ENCODE results near the gene ALX4.

ALX4 gene

DNA sequence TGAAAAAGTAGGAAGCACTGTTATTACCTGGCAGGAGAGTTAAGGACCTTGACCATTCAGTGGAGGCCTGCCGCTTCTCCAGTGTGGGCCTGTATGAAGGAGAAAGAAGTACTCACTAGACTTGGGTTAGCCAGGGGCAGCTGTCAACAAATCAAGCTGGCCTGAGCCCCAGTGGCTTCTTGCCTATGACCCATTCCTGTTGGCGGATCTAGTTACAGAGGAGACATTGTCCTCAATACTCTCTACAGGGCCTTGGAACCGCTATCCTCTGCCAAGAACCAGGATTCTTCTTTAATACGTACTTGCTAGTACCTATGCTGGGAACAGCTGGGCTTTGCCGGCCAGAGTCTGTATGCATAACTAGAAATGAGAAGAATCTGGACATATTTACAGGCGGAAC lies 68.1 kb downstream of the ALX4 start:
- no peak for DNase-seq

GRCh38 chr11:44237156-44237555 lies 72.8 kb downstream of the ALX4 start:
- DNase-seq = no peak

DNA sequence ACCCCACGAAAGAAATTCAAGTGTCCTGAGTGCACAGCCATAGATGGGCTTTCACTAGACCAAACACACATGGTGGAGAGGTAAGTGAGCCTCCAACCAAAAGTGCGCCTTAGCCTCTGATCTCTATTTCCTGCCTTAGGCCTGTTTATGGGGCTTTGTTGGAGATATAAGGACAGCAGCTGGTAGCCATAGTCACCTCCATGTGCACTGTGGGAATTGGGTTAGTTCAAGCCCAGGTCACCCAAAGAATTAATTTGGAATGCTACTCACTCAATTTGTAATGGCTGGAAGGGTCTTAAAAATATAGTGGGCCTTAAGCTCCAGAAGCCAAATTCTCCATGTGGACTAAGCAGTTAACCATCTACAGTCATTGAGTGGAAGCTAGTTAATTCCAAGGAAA lies 73.6 kb downstream of the ALX4 start:
- DNase-seq = no peak

DNA sequence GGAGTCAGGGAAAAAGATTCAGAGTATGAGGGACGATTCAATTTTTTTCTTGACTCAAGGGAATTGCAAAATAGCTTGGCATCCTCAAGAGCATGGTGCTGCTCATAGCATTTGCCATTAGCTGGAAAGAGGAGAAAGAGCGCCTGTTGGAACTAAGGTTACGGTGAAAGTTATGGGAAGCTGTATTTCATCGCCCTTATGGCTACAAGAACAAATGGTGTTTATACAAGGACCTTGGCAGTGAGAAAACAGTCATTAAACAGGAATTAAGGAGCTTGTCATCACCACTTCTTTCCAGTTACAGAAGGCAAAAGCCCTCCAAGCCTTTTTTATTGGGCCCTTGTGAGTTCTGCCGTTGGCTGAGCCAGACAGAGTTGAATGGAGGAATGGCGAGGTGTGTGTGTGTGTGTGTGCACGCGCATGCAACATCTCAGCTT lies 74.2 kb downstream of the ALX4 start:
- DNase-seq = no peak

- DNase-seq = no peak
Observed at GRCh38 chr11:44229624-44230023, 80.3 kb downstream of the ALX4 start.

DNA sequence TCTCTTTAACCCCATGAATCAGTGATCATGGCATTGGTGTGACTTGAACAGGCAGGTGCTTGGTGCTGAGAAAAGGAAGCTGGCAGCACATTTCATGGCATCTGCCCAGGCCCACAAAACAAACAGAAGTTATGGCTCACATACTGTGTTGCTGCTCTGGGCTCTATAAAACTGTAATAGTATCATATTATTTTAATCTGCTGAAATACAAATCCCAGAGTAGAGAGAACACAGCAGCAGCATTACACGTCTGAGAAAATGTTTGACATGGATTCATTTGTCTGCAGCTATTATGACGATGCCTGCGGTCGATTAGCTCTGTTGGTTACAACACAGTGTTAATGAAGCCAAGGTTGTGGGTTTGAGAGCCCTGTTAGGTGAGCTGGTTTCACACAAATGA lies 80.8 kb downstream of the ALX4 start:
- DNase-seq = no peak

DNA sequence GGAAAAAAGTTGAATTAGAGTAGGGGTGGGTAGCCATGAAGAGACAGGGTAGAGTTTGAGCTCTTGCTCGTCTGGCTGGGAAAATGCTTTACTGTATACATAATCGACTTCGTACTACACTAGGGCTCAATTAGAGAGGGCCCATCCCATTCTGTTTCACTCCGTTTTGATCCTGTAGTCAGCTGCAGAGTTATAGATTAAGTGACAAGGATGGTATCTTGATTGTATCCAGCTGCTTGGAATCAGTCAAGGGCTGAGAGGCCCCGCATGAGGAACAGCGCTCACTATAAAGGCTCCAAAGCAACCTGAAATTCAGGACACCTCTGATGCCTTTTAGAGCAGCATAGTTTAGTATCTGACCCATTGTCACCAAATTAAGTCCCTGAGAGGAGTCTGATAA lies 81.6 kb downstream of the ALX4 start:
- no peak for DNase-seq

GRCh38 chr11:44226945-44227344 lies 83.0 kb downstream of the ALX4 start:
- DNase-seq = no peak

GRCh38 chr11:44226490-44226889 lies 83.4 kb downstream of the ALX4 start:
- DNase-seq = no peak

- DNase-seq = no peak
Observed at GRCh38 chr11:44224867-44225501, 85.0 kb downstream of the ALX4 start.

DNA sequence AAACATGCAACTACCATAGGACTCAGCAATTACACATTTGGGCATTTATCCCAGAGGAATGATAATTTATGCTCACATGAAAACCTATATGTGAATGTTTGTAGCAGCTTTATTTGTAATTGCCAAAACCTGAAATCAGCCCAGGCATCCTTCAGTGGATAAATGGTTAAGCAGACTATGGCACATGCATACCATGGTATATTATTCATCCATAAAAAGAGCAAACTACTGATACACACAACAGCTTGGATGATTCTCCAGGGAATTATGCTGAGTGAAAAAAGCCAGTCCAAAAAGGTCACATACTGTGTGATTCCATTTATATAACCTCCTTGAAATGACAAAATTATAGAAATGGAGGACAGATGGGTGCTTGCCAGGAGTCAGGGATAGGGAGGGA lies 86.7 kb downstream of the ALX4 start:
- no peak for DNase-seq

GRCh38 chr11:44221992-44222391 lies 87.9 kb downstream of the ALX4 start:
- no peak for DNase-seq

DNA sequence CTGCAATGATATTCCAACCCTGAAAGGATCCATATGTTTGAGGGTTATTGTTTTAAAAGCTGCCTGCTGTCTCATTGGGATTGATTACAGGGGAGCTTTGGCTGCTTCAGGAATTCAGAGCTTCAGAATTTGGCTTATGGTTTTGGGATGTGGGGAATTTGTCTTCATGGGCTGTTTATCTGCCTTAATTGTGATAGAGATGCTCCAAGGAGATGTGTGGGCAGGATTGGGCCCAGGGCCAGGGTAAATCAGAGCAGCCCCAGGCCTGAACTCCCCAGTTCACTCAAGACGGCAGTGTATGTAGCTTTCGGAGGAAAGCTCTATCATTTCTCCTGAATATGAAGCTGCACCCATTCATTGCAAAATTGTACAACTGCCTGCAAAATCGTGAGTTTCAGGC lies 88.5 kb downstream of the ALX4 start:
- DNase-seq = no peak

DNA sequence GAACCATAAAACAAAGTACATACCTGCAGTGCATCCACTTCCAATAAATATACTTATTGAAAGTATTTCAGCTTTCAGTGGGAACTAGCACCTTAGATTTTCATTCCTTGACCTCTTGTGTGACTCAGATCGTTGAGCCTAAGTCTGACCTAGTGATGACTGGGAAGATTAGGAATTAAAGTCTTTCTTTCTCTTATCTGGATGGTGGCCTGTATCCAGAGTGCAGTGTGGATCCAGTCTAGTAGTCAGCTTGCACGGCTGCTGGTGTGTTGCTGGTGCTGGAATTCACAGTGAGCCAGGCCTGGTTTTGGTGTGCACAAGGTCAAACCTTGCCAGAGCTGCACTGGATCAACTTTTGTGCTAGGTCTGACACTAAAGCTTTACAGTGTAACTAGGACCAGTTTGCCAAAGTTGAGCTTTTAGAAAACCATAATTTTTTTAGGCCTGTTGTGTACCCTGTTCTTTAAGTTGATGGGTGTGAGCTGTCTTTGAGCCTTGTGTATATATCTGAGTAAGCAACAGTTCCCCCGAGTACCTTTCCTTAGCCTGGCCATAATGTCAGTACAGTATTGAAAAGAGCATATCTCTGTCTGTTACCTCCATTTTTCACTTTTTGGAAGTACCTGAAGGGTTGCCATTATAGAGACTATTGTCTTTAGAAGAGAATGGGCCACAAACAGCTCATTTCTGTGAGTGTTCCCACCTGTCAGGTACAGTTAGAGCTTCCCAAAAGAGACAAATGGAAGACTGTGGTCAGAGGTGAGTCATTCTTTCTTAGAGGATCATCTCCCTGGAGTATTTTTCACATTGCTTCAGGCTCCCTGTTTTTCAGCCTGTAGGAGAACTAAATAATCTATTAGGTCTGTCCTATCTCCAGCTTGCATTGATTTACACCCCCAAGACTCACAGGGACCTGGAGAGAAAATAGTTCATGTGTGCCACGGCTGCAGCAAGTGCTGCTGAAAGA lies 89.8 kb downstream of the ALX4 start:
- peak in 1 of 3 experiments; percentile 0 for DNase-seq

- DNase-seq = no peak
Observed at GRCh38 chr11:44217432-44217831, 92.5 kb downstream of the ALX4 start.

GRCh38 chr11:44213148-44213547 lies 96.8 kb downstream of the ALX4 start:
- DNase-seq = no peak

- DNase-seq = no peak
Observed at GRCh38 chr11:44212128-44212527, 97.8 kb downstream of the ALX4 start.

Measured in NCI-H1417 (cell line).